NK-92 treated with Interleukin-12 subunit alpha and Interleukin-12 subunit beta, amount 100 ng/mL, for 24 hours (cell line): Measurements from ENCODE around the gene PPP1R10.

ENCODE experiments used
- DNase-seq: peaks from one replicate; lab custom pipeline; 2025; lab: John Stamatoyannopoulos, UW

PPP1R10 gene

DNA sequence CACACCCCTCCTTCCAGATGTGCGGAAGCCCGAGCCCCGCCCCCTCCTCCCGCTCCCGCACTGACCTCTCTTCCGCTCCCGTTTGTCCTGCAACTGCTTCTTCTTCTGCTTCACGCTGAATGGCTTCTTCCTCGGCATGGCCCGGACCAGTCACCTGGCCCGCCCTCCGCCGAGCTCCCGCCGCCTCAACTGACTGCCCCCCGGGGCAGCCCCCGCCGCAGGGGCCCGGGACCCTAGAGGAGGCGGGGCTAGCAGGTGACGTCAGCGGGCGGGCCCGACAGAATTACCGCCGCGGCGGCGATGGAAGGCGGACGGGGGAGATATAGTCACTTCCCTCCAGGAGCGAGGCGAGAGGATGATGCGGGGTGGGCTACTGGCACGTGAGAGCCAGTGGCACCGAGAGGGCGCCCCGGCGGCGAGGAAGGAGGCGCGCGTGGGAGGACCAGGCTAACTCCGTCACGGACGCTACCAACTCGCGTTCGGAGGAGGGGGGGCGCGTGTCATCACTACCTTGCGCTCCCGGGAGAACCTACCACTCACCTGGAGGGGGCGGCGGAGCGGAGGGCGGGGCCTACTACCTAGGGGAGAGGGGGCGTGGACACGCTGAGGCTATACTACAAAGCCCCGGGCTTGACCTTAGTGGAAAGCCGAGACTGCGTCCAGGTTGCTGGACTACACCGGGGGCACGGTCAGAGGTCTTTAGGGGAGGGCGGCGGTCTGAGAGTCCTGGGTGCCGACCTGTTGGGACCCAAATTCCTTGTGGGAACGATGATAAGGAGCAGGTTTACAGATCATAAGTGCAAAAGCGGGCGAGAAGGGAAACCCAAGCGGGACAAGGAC lies 60.8 kb downstream of the PPP1R10 start, which contains the start of gene GNL1:
Gene GNL1 (minus strand): TSS at position 424 of the 840 bp plus-strand sequence. CDS start 286 bp downstream, at position 138.
- peak; percentile 95 for DNase-seq

DNA sequence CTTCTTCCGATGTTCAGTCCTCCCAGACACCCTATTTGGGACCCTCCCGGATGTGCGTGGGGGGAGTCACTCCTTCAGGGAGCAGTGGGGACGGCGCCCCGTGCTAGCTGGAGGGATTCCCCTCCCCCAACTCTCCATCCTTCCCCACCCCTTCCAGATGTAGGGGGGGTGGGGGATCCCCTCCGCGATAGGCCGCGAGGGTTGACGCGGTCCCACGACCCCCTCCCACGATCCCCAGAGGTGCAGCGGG lies 61.3 kb downstream of the PPP1R10 start:
- DNase-seq, result no peak

DNA sequence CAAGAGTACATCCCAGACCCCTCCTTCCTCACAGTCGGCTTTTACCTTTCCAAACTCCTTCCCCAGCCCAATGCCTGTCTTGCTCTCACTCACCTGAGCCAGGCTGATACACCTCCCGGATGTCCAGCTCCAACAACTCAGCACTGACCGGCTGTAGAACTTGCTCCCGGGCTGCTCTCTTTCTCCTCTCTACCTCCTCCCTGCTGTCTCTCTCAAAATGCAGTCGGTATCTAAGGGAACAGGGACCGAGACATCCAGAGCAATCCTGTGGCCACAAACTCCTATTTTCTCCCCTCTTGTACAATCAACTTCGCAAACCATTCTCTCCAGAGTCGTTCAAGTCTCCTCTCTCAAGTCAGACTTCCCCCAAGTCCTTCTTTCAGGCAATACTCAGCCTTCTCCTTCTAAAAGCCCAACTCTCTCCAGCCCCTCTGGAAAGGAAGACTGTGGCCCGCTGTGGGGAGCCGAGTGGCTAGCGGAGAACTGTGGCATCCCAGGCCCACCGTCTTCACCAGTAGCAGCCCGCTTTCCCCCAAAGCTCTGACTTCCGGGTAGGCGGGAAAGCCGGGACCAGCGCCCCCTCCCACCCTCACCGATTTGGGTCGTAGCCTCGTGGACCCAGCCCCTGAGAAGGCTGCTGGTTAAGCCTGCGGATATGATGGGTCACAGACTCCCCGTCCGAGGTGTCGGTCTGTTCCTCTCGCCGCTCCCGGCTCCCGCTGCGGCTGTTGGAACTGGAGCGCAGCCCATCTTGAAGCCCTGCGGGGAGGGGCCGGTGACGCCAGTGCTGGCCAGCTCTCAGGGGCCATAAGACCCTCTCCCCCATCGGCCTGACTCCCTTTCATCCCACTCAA lies 61.9 kb downstream of the PPP1R10 start:
- no peak for DNase-seq

DNA sequence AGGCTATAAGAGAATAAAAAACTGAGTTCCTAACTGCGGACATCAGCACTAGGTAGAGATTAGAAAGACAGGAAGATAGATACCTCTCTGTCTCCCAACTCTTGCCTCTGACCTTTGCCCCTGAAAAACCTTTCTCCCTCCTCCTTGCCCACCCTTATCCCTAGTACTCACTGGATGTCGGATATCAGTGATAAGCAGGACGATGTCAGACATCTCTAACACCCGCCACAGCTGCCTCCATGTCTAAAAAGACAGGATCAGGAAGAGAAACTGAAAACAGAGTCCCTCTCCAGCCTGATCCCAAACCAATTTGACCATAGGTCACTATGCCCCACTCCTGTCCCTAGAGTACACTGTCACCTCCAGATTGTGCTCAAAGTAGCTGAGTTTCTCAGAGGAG lies 62.6 kb downstream of the PPP1R10 start:
- DNase-seq, result no peak
